PC-3 (cell line): Measurements from ENCODE around the gene ZNF394. TPM values are rescaled to one million over a fixed set of nuclear protein-coding genes. Genes with fewer than 3 reads are reported as not detected.

Experiments
- ATAC-seq: fragments of 200-7000 bp; cut with Tn5 transposase; 2 replicates; pipeline ENCODE4 v1.9.1; 2020; ENCODE audit warnings: mild to moderate bottlenecking, moderate library complexity
- BruUV-seq: library from RNA; stranded (reverse); fragments of 400-500 nt; replicated peaks from 2 replicates; lab custom pipeline; 2021; lab: Mats Ljungman, UMichigan
- CTCF ChIA-PET: fragments of 300-600 bp; sonication (Branson Sonifier 250); formaldehyde crosslinking; loops from one replicate; lab custom pipeline; 2022; ENCODE audit warnings: antibody characterized with exemption; lab: Charles Lee
- POLR2A ChIA-PET: fragments of 300-600 bp; sonication (Branson Sonifier 250); formaldehyde crosslinking; loops from one replicate; lab custom pipeline; 2022; ENCODE audit warnings: antibody characterized with exemption; ENCODE audit not compliant: unreplicated experiment; lab: Charles Lee
- DNase-seq: peaks from one replicate; pipeline ENCODE4 v3.0.0-alpha.2; 2015
- H2AFZ ChIP-seq: fragments of 300-600 bp; sonication (generic); 2 replicates; pipeline ENCODE4 v1.6.0; 2016; ENCODE audit warnings: antibody characterized with exemption, low read length
- H3F3A ChIP-seq: fragments of 300-600 bp; sonication (generic); one replicate; pipeline ENCODE4 v1.6.0; 2017; ENCODE audit warnings: antibody characterized with exemption, low read length, control low read depth, mild to moderate bottlenecking; ENCODE audit not compliant: unreplicated experiment
- H3K27ac ChIP-seq: fragments of 300-600 bp; sonication (generic); 2 replicates; pipeline ENCODE4 v1.5.1; 2016; ENCODE audit warnings: mild to moderate bottlenecking, low read length
- H3K27me3 ChIP-seq: fragments of 300-600 bp; sonication (generic); 2 replicates; pipeline ENCODE4 v1.6.1; 2016; ENCODE audit warnings: low read length, mixed read lengths
- H3K36me3 ChIP-seq: fragments of 300-600 bp; sonication (generic); 2 replicates; pipeline ENCODE4 v1.6.1; 2016; ENCODE audit warnings: low read depth, mixed run types, low read length, mixed read lengths
- H3K4me1 ChIP-seq: fragments of 300-600 bp; sonication (generic); 2 replicates; pipeline ENCODE4 v1.5.1; 2016; ENCODE audit warnings: low read length; ENCODE audit not compliant: insufficient read depth
- H3K4me2 ChIP-seq: fragments of 300-600 bp; sonication (generic); 2 replicates; pipeline ENCODE4 v1.6.0; 2016; ENCODE audit warnings: low read length
- H3K4me3 ChIP-seq: fragments of 300-600 bp; sonication (generic); 2 replicates; pipeline ENCODE4 v1.5.1; 2016; ENCODE audit warnings: mild to moderate bottlenecking, low read length, mixed read lengths
- H3K79me2 ChIP-seq: fragments of 300-600 bp; sonication (generic); 2 replicates; pipeline ENCODE4 v1.6.1; 2017; ENCODE audit warnings: low read length, mixed read lengths
- H3K9ac ChIP-seq: fragments of 300-600 bp; sonication (generic); 2 replicates; pipeline ENCODE4 v1.6.0; 2016; ENCODE audit warnings: mild to moderate bottlenecking, low read length
- H3K9me2 ChIP-seq: fragments of 300-600 bp; sonication (generic); replicated peaks from 2 replicates; pipeline ENCODE4 v1.6.1; 2016; ENCODE audit warnings: mixed run types, low read length, mixed read lengths
- H3K9me3 ChIP-seq: fragments of 300-600 bp; sonication (generic); 2 replicates; pipeline ENCODE4 v1.6.1; 2016; ENCODE audit warnings: low read length, mixed read lengths
- H4K20me1 ChIP-seq: fragments of 300-600 bp; sonication (generic); 2 replicates; pipeline ENCODE4 v1.6.1; 2016; ENCODE audit warnings: low read length, mixed read lengths
- EZH2 ChIP-seq: fragments of 300-600 bp; sonication (generic); IDR thresholded peaks from one replicate; pipeline ENCODE4 v1.6.1; 2017; ENCODE audit warnings: antibody characterized with exemption, mild to moderate bottlenecking, low read length; ENCODE audit not compliant: unreplicated experiment
- EZH2phosphoT487 ChIP-seq: fragments of 300-600 bp; sonication (generic); IDR thresholded peaks from 2 replicates; pipeline ENCODE4 v1.6.1; 2018; ENCODE audit warnings: mild to moderate bottlenecking, antibody characterized with exemption, low read length, borderline replicate concordance
- intact Hi-C: fragments of 100-400 bp; cut with micrococcal nuclease; formaldehyde crosslinking; loops from 2 replicates; pipeline ENCODE4 v1.9.0; 2023
- total RNA-seq: library from RNA; depleted of rRNA; stranded (reverse); fragments of >200 nt; gene quantifications from 2 replicates; pipeline ENCODE4 v1.2.3, GENCODE V29; 2014
- TF ChIP-seq, protein P1 (sequence below): fragments of 300-600 bp; sonication (generic); conservative IDR thresholded peaks from 2 replicates; pipeline ENCODE4 v1.5.1; 2017; ENCODE audit warnings: antibody characterized with exemption, low read depth, mild to moderate bottlenecking, low read length

The ZNF394 gene
- total RNA-seq, 1 experiment from 2014 or later, result 17.7 TPM

DNA sequence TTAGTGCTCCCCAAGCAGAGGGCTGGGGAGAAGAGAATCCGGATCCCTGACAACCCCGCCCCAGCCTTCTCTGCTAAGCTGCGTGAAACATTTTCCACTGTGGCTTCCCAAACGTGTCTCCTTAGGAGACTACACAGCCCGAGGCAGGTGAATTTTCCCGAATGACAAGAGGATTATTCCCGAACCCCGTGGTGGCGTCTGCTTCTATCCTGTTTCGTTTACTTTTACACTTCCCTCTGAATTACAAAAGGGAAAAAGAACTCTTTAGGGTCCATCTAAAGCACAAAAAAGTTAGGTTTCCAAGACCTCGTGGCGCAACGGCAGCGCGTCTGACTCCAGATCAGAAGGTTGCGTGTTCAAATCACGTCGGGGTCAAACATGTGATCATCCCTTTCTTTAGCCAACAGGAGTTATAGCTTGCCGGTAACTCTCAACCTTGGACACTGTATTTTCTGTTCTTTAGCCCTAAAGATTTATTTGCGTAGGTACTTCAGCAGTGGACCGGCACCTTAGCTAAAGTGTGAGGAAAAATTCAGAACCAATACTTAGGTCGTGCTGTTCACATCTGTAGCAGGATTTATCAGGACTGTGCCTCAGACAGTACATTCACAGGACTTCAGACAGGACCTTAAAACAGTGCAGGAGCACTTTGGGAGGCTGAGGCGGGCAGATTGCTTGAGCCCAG lies 30.6 kb downstream of the ZNF394 start:
- H4K20me1 ChIP-seq, result no peaks in the 10 kb centered on the region
- H3K4me3 ChIP-seq, result no peak overlapping the region
- no peak overlapping the region for H2AFZ ChIP-seq
- H3K27ac ChIP-seq, result no peak overlapping the region
- ChIA-PET CTCF (no interaction called here), POLR2A (no interaction called here)
- no peaks in the 10 kb centered on the region for H3F3A ChIP-seq
- no peak for DNase-seq
- no TSS peak for BruUV-seq
- intact Hi-C loops, result no loop called here
- no peaks in the 10 kb centered on the region for H3K9me2 ChIP-seq
- H3K4me1 ChIP-seq, result peaks cover 8% of the 10 kb centered on the region; the same call in 1 of the 2 replicates
- ATAC-seq, result no peak
- no peaks in the 10 kb centered on the region for H3K27me3 ChIP-seq
- H3K4me2 ChIP-seq, result no peak overlapping the region
- H3K9me3 ChIP-seq, result no peaks in the 10 kb centered on the region
- no peak overlapping the region for H3K9ac ChIP-seq
- TF ChIP-seq, protein P1, sequence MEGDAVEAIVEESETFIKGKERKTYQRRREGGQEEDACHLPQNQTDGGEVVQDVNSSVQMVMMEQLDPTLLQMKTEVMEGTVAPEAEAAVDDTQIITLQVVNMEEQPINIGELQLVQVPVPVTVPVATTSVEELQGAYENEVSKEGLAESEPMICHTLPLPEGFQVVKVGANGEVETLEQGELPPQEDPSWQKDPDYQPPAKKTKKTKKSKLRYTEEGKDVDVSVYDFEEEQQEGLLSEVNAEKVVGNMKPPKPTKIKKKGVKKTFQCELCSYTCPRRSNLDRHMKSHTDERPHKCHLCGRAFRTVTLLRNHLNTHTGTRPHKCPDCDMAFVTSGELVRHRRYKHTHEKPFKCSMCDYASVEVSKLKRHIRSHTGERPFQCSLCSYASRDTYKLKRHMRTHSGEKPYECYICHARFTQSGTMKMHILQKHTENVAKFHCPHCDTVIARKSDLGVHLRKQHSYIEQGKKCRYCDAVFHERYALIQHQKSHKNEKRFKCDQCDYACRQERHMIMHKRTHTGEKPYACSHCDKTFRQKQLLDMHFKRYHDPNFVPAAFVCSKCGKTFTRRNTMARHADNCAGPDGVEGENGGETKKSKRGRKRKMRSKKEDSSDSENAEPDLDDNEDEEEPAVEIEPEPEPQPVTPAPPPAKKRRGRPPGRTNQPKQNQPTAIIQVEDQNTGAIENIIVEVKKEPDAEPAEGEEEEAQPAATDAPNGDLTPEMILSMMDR, result no peak
- H3K79me2 ChIP-seq, result peaks cover 39% of the 10 kb centered on the region
- H3K36me3 ChIP-seq, result no peaks in the 10 kb centered on the region

DNA sequence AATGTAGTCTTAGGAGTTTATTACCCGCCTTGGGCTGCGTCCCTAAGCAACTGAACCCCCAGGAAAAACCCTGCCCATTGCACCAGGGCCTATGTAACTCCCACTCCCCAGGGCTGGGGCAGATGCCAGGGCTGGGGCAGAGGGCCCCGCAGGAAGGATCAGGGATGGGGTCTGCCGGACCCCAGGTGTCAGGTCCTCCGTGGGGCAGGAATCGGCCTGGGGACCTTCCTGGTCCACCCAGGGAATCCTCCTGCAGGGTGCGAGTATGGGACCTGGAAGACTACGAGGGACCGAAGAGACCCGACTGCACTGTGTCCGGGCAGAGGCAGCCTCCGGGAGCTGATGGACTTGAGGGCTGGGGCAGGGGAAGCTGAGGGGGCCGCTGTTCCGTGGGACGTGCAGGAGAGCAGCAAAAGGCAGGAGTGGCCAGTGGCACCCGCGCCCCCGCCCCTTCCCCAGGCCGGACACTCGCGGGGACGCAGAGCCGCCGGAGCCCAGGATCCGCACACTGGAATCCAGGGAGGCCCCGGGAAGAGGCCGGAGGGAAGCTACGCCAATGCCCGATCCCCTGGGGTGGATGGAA lies 31.7 kb downstream of the ZNF394 start:
- H3K4me2 ChIP-seq, result no peak overlapping the region
- ATAC-seq (no peak), DNase-seq (no peak)
- H3K4me3 ChIP-seq, result no peak overlapping the region
- H3K9me3 ChIP-seq, result no peaks in the 10 kb centered on the region
- 0 out of 2 replicates have a peak, but pooled peaks cover 4% of the 10 kb centered on the region for H3K4me1 ChIP-seq
- ChIA-PET CTCF (no interaction called here), POLR2A (no interaction called here)
- intact Hi-C loops, result no loop called here
- H3K27me3 ChIP-seq, result no peaks in the 10 kb centered on the region
- H3K36me3 ChIP-seq, result peaks cover 4% of the 10 kb centered on the region; the same call in 1 of the 2 replicates
- no TSS peak for BruUV-seq
- H2AFZ ChIP-seq, result no peak overlapping the region
- TF ChIP-seq EZH2phosphoT487 (no peak), EZH2 (no peak)
- TF ChIP-seq, protein P1, result no peak
- no peaks in the 10 kb centered on the region for H4K20me1 ChIP-seq
- no peak overlapping the region for H3K27ac ChIP-seq
- no peaks in the 10 kb centered on the region for H3F3A ChIP-seq
- H3K9ac ChIP-seq, result no peak overlapping the region
- H3K79me2 ChIP-seq, result peaks cover 39% of the 10 kb centered on the region
- H3K9me2 ChIP-seq, result no peaks in the 10 kb centered on the region

DNA sequence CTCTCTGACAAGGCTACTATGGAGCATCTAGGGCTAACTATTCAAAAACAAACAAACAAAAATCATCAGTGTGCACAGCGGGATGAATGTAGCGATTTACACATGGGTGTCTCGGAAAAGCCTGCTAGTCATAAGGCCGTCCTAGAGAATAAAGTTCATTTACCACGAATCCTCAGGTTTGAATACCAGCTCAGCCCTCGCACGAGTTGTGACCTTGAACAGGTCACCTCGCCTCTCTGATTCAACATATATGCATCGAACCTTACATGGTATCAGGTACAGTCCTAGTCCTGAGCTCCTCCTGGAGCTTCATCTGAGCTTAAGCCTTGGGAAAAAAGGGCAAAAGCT lies 34.7 kb downstream of the ZNF394 start:
- H2AFZ ChIP-seq, result peak overlapping the region; percentile 93; the same call in 1 of the 2 replicates
- BruUV-seq, result TSS peak; percentile 66
- ATAC-seq (peak; percentile 9), DNase-seq (no peak)
- no peaks in the 10 kb centered on the region for H3K9me3 ChIP-seq
- H3K79me2 ChIP-seq, result peaks cover 60% of the 10 kb centered on the region
- H3K27ac ChIP-seq, result peak overlapping the region; percentile 44
- H3K36me3 ChIP-seq, result peaks cover 11% of the 10 kb centered on the region
- H3K9me2 ChIP-seq, result no peaks in the 10 kb centered on the region
- H3F3A ChIP-seq, result no peaks in the 10 kb centered on the region
- peak overlapping the region; percentile 87 for H3K4me2 ChIP-seq
- ChIA-PET POLR2A (interaction anchor here (0.7 kb wide), 1 partner anchor 1083 kb away, joined by 3 read pairs; no protein-coding TSS in a partner anchor), CTCF (interaction anchor here (0.6 kb wide), 1 partner anchor 590 kb away, joined by 13 read pairs; no protein-coding TSS in a partner anchor)
- intact Hi-C loops, result no loop called here
- no peaks in the 10 kb centered on the region for H3K27me3 ChIP-seq
- H3K4me1 ChIP-seq, result 0 out of 2 replicates have a peak, but pooled peaks cover 4% of the 10 kb centered on the region
- peak overlapping the region; percentile 95 for H3K9ac ChIP-seq
- peaks cover 14% of the 10 kb centered on the region; the same call in 1 of the 2 replicates for H4K20me1 ChIP-seq
- H3K4me3 ChIP-seq, result peak overlapping the region; percentile 85
- TF ChIP-seq EZH2phosphoT487 (no peak), EZH2 (no peak)
- TF ChIP-seq, protein P1, result no peak
